ENCODE measurements around the gene DNAJC11.

The DNAJC11 gene

GRCh38 chr1:6596886-6597776 lies 104.5 kb downstream of the DNAJC11 start:
- no peak for FAIRE-seq

DNA sequence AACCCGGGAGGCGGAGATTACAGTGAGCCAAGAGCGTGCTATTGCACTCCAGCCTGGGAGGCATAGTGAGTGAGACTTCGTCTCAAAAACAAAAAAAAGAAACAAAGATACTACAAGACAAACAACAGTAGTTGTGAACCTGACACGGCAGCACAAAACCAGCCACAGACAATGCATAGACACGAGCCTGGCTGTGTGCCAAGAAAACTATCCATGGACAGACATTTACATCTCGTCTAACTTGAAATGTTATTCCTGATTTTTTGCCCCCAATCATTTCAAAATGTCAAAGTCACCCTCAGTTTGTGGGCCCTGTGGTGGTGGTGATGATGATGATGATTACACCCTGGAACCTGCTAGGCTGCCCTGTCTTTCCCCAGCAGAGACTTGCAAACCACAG lies 105.3 kb downstream of the DNAJC11 start:
- no peak for FAIRE-seq

- no peak for FAIRE-seq
Observed at GRCh38 chr1:6594977-6595740, 106.5 kb downstream of the DNAJC11 start.

DNA sequence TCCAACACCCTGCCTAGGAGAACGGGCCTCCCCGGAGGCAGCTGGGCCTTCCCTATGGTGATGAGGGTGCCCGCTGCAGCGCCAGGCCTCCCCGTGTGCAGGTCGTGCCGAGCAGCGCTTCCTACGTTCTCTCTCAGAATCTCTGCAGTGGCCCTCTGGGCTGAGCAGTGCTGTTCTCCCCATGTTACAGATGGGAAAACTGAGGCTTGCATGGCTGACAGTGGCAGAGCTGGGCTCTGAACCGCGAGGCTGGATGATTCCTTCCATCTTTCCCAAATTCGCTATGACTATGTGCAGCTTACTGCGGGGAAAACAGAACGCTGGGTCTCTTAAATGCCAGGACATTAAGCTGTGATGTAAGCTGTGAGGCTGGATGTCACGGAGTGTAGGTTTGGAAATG lies 107.8 kb downstream of the DNAJC11 start:
- FAIRE-seq = no peak

GRCh38 chr1:6592865-6593593 lies 108.6 kb downstream of the DNAJC11 start:
- FAIRE-seq = no peak

DNA sequence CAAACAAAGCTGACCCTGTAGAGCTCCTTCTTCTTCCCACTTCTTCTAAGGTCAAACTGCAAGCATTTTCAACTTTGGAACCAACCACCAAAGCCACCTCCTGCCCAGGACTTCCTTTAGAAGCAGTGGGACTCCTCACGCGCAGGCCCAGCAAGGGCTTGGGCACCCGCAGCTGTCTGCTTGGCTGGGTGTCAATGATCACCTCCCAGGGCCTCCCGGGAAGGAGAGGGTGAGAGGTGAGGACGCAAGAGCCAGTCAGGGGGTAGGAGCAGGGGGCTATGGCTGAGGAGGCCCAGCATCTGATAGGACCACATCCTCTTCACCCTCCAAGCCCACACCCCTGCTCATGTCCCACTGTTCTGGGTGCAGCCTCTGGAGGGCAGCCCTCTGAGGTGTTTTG lies 109.2 kb downstream of the DNAJC11 start:
- no peak for FAIRE-seq

- FAIRE-seq = no peak
Observed at GRCh38 chr1:6591644-6592043, 110.0 kb downstream of the DNAJC11 start.

GRCh38 chr1:6591222-6591621 lies 110.4 kb downstream of the DNAJC11 start:
- FAIRE-seq = no peak

- no peak for FAIRE-seq
Observed at GRCh38 chr1:6590046-6590445, 111.6 kb downstream of the DNAJC11 start.

GRCh38 chr1:6588893-6589520 lies 112.6 kb downstream of the DNAJC11 start:
- FAIRE-seq = no peak

DNA sequence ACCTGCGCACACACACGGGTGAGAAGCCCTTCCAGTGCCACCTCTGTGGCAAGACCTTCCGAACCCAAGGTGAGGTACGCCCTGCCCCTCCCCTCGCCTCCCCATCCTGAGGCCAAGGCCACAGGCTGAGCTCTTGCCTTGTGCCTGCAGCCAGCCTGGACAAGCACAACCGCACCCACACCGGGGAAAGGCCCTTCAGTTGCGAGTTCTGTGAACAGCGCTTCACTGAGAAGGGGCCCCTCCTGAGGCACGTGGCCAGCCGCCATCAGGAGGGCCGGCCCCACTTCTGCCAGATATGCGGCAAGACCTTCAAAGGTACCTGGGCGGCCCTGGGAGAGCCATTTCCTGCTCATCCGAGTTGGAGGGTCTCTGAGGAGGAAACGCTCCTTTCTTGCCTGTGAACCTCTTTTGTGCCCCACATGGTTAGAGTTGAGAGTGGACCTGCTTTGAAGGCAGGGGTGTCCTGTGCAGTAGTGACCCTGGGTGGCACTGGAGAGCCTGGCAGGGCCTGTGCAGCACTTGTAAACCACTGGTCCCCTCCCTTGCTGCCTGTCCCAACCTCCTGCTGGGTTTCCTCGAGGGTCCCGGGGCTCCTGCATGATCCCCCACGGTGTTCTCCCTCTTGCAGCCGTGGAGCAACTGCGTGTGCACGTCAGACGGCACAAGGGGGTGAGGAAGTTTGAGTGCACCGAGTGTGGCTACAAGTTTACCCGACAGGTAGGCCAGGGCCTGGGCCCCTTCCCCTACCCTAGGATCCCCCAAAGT lies 113.3 kb downstream of the DNAJC11 start:
- FAIRE-seq = no peak

DNA sequence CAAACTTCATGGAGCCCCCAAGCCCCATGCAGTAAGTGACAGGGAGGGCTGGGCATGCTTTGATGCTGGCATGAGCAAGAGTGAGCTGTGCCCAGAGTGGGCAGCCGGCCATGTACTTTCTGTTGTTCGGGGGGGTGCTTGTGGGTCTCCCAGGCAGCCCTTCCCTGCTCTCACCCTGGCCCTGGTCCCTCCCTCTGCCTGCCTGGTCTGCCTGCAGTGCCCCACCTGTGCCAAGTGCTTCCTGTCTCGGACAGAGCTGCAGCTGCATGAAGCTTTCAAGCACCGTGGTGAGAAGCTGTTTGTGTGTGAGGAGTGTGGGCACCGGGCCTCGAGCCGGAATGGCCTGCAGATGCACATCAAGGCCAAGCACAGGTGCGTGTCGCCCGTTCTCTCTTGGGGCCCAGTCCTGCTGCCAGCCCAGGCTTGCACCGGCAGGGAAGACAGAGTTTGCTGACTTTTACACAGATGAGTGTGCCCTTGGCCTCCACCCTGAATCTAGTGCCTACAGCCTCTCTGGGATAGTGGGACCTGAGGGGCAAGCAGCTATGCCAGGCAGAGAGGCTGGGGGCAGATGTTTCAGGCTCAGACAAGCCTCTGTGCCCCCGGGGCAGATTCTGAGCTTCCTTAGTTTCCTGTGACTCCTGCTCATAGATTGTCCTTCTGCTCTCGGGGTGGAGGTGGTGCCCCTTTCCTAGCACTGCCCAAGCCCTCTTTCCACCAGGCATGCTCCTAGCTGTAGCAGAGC lies 114.2 kb downstream of the DNAJC11 start:
- no peak for FAIRE-seq

DNA sequence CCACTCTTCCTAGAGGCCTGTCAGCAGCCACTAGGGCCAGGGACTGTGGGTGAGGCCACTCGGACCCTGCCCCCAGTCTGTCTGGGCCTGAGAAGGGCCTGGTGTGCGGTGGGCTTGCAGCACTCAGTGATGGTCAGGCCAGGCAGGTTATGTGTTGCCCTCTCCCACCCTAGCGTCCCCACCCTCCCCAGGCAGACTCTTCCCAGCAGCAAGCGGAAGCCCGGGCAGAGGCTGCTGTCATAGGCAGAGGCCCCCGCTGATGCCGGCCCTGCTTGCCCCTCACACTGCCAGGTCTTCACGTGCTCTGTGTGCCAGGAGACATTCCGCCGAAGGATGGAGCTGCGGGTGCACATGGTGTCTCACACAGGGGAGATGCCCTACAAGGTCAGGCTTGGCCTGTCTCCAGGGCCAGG lies 115.2 kb downstream of the DNAJC11 start:
- no peak for FAIRE-seq

GRCh38 chr1:6585841-6586240 lies 115.8 kb downstream of the DNAJC11 start:
- FAIRE-seq = no peak

- no peak for FAIRE-seq
Observed at GRCh38 chr1:6585081-6585722, 116.4 kb downstream of the DNAJC11 start.

All from islet of Langerhans (tissue), 1 donor.